IMR-90 (cell line): Measurements from ENCODE around the gene SLCO3A1. TPM values are rescaled to one million over a fixed set of nuclear protein-coding genes. Genes with fewer than 3 reads are reported as not detected.

Experiments used
- ATAC-seq: fragments of 200-7000 bp; cut with Tn5 transposase; 2 replicates; pipeline ENCODE4 v1.9.1; 2020; ENCODE audit warnings: low read depth, mild to moderate bottlenecking, moderate library complexity
- BruUV-seq: library from RNA; stranded (reverse); fragments of 400-500 nt; replicated peaks from 2 replicates; lab custom pipeline; 2021; lab: Mats Ljungman, UMichigan
- CTCF ChIA-PET: fragments of 300-600 bp; formaldehyde crosslinking; extraction: SDS; loops from one replicate; lab custom pipeline; 2021; ENCODE audit warnings: antibody characterized with exemption; lab: Yijun Ruan, JAX
- POLR2A ChIA-PET: fragments of 300-600 bp; sonication (Branson Sonifier 250); formaldehyde crosslinking; loops from one replicate; lab custom pipeline; 2022; ENCODE audit warnings: antibody characterized with exemption; ENCODE audit not compliant: unreplicated experiment; lab: Charles Lee
- DNase-seq: peaks from one replicate; pipeline ENCODE4 v3.0.0; 2013
- H2AFZ ChIP-seq: replicated peaks from 2 replicates; pipeline ENCODE3; 2013; ENCODE audit warnings: low read length, mild to moderate bottlenecking; ENCODE audit not compliant: poor library complexity
- H2AK5ac ChIP-seq: 2 replicates; pipeline ENCODE4 v1.6.1; 2013; ENCODE audit warnings: low read depth, low read length, inconsistent platforms
- H2AK9ac ChIP-seq: replicated peaks from 2 replicates; pipeline ENCODE3; 2013; ENCODE audit warnings: mild to moderate bottlenecking, low read depth, low read length, moderate library complexity; ENCODE audit not compliant: poor library complexity
- H2BK120ac ChIP-seq: 2 replicates; pipeline ENCODE4 v1.6.1; 2013; ENCODE audit warnings: low read depth, low read length, inconsistent platforms
- H2BK15ac ChIP-seq: 3 replicates; pipeline ENCODE4 v1.6.1; 2013; ENCODE audit warnings: low read depth, low read length, inconsistent platforms
- H2BK20ac ChIP-seq: 2 replicates; pipeline ENCODE4 v1.6.1; 2013; ENCODE audit warnings: low read depth, mild to moderate bottlenecking, inconsistent platforms, low read length, moderate library complexity
- H2BK5ac ChIP-seq: 2 replicates; pipeline ENCODE4 v1.6.1; 2013; ENCODE audit warnings: mild to moderate bottlenecking, low read depth, low read length, inconsistent platforms; ENCODE audit not compliant: poor library complexity, severe bottlenecking
- H3K14ac ChIP-seq: replicated peaks from 2 replicates; pipeline ENCODE4 v1.6.1; 2013; ENCODE audit warnings: low read depth, low read length, inconsistent platforms
- H3K18ac ChIP-seq: 2 replicates; pipeline ENCODE4 v1.6.1; 2013; ENCODE audit warnings: low read depth, low read length, control low read depth
- H3K23ac ChIP-seq: 2 replicates; pipeline ENCODE4 v1.6.1; 2013; ENCODE audit warnings: low read depth, low read length, inconsistent platforms
- H3K27ac ChIP-seq: 2 replicates; pipeline ENCODE4 v1.5.1; 2013; ENCODE audit warnings: mild to moderate bottlenecking, control low read depth, low read length; ENCODE audit not compliant: insufficient read depth
- H3K27me3 ChIP-seq: 2 replicates; pipeline ENCODE4 v1.6.1; 2013; ENCODE audit warnings: low read length; ENCODE audit not compliant: control insufficient read depth, insufficient read depth
- H3K36me3 ChIP-seq: 2 replicates; pipeline ENCODE4 v1.6.1; 2013; ENCODE audit warnings: low read length, mixed read lengths; ENCODE audit not compliant: control insufficient read depth, insufficient read depth
- H3K4ac ChIP-seq: 2 replicates; pipeline ENCODE4 v1.6.1; 2013; ENCODE audit warnings: low read depth, low read length, inconsistent platforms
- H3K4me1 ChIP-seq: 2 replicates; pipeline ENCODE4 v1.6.1; 2013; ENCODE audit warnings: low read length, mixed read lengths; ENCODE audit not compliant: control insufficient read depth, insufficient read depth
- H3K4me2 ChIP-seq: 2 replicates; pipeline ENCODE4 v1.6.1; 2013; ENCODE audit warnings: low read depth, mild to moderate bottlenecking, control low read depth, low read length, moderate library complexity
- H3K4me3 ChIP-seq: 2 replicates; pipeline ENCODE4 v1.5.1; 2013; ENCODE audit warnings: low read depth, mild to moderate bottlenecking, control low read depth, low read length, moderate library complexity; ENCODE audit not compliant: insufficient read depth
- H3K56ac ChIP-seq: 2 replicates; pipeline ENCODE4 v1.6.1; 2013; ENCODE audit warnings: low read length, inconsistent platforms; ENCODE audit not compliant: insufficient read depth; ENCODE audit errors: extremely low read depth
- H3K79me1 ChIP-seq, 2 experiments: 2 replicates each; pipeline ENCODE4 v1.6.1; 2013; ENCODE audit warnings: low read length in 2 of 2, inconsistent platforms in 1 of 2, low read depth in 1 of 2
- H3K9ac ChIP-seq: 2 replicates; pipeline ENCODE4 v1.6.1; 2013; ENCODE audit warnings: low read depth, low read length, control low read depth
- H3K9me1 ChIP-seq: 2 replicates; pipeline ENCODE4 v1.6.1; 2013; ENCODE audit warnings: low read length, inconsistent platforms; ENCODE audit not compliant: insufficient read depth
- H3K9me3 ChIP-seq: 2 replicates; pipeline ENCODE4 v1.6.1; 2013; ENCODE audit warnings: low read length; ENCODE audit not compliant: control insufficient read depth, insufficient read depth
- H4K20me1 ChIP-seq: 2 replicates; pipeline ENCODE4 v1.6.1; 2013; ENCODE audit warnings: low read length, inconsistent platforms; ENCODE audit not compliant: insufficient read depth
- H4K5ac ChIP-seq: 2 replicates; pipeline ENCODE4 v1.6.1; 2013; ENCODE audit warnings: mild to moderate bottlenecking, low read depth, low read length, control low read depth
- H4K8ac ChIP-seq, 2 experiments: 2 replicates each; pipeline ENCODE4 v1.6.1; 2013; ENCODE audit warnings: low read depth in 2 of 2, low read length in 2 of 2, control low read depth in 1 of 2, inconsistent platforms in 1 of 2
- H4K91ac ChIP-seq: 2 replicates; pipeline ENCODE4 v1.6.1; 2013; ENCODE audit warnings: low read depth, low read length, inconsistent platforms; ENCODE audit not compliant: insufficient read depth
- CEBPB ChIP-seq: IDR thresholded peaks from 2 replicates; pipeline ENCODE4 v1.6.1; 2012; ENCODE audit warnings: low read depth, low read length, improper control_type of control experiment
- MAZ ChIP-seq: IDR thresholded peaks from 2 replicates; pipeline ENCODE4 v1.6.1; 2012; ENCODE audit warnings: low read depth, mild to moderate bottlenecking, low read length, improper control_type of control experiment, moderate library complexity, borderline replicate concordance
- WGBS, 2 experiments: methylation state at CpG; one replicate each; pipeline versions ENCODE4 v1.1.5 to v1.1.7; 2013; ENCODE audit warnings: missing lambda C conversion rate in 2 of 2; ENCODE audit not compliant: insufficient read length in 1 of 2; ENCODE audit errors: extremely low coverage in 2 of 2; 5-methylcytosine and 5-hydroxymethylcytosine counted together
- dilution Hi-C: fragments of 300-500 bp; cut with HindIII; formaldehyde crosslinking; loops from one replicate; pipeline ENCODE4 v1.14.3; 2018; ENCODE audit warnings: low sequenced_read_pairs; ENCODE audit not compliant: unreplicated experiment
- in situ Hi-C: fragments of 300-500 bp; cut with MboI; formaldehyde crosslinking; loops from 3 replicates; pipeline ENCODE4 v1.14.3; 2019; ENCODE audit warnings: low sequenced_read_pairs, inconsistent platforms, mixed read lengths
- intact Hi-C: fragments of 100-400 bp; cut with micrococcal nuclease; formaldehyde crosslinking; loops from 2 replicates; pipeline ENCODE4 v1.10.0; 2022
- polyA plus RNA-seq, 3 experiments: library from polyadenylated mRNA; depleted of rRNA; stranded (reverse); fragments of >200 nt; gene quantifications; 2 replicates each; pipeline ENCODE4 v1.2.3, GENCODE V29; 2012; ENCODE audit warnings: low replicate concordance in 1 of 3
- total RNA-seq: library from RNA; depleted of rRNA; stranded (reverse); fragments of >200 nt; gene quantifications from 2 replicates; pipeline ENCODE4 v1.2.3, GENCODE V29; 2012

The SLCO3A1 gene
- total and polyA plus RNA-seq, 2 of the 4 experiments (the other 2 are of a cell fraction) = 4.7 to 8.1 TPM

DNA sequence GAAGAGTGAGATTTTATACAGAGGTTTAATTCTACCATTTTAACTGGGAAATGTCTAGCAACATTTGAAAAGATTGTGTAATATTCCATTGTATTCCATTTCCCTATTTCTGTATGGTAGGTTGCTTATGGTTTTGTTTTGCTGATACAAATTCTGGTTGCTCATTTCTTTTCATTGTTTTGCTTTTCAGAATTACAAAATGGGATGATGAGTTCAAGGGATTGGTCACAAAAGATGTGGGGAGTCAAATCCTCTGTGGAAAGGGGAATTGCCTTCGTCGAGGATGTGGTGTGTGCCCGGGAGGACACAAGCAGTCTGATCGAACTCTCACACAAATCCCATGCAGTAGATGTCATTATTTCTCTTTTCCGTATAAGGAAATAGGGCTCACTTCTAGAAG, 18.3 kb downstream of the SLCO3A1 start:
- no peak overlapping the region for H2BK5ac ChIP-seq
- H3K27me3 ChIP-seq = no peaks in the 10 kb centered on the region
- peaks cover 7% of the 10 kb centered on the region for H3K4me1 ChIP-seq
- no peak overlapping the region for H4K91ac ChIP-seq
- no peaks in the 10 kb centered on the region for H3K36me3 ChIP-seq
- no peaks in the 10 kb centered on the region for H3K9me3 ChIP-seq
- H2AK9ac ChIP-seq = no peak overlapping the region
- dilution Hi-C loops = no loop called here
- no peak for ATAC-seq
- WGBS, 2 experiments = no CpG with 5 or more reads among the region's 5 CpGs
- no peak overlapping the region for H3K9ac ChIP-seq
- no peak overlapping the region for H2BK15ac ChIP-seq
- intact Hi-C loops = no loop called here
- H2AFZ ChIP-seq = no peak overlapping the region
- no TSS peak for BruUV-seq
- ChIA-PET POLR2A (no interaction called here), CTCF (no interaction called here)
- no peak overlapping the region for H3K56ac ChIP-seq
- H3K4ac ChIP-seq = no peak overlapping the region
- H3K4me2 ChIP-seq = no peak overlapping the region
- H3K79me1 ChIP-seq = 0 out of 4 replicates have a peak, but pooled peaks cover 0 to 4% of the 10 kb centered on the region in 2 experiments
- in situ Hi-C loops = no loop called here
- H4K5ac ChIP-seq = no peak overlapping the region
- no peak overlapping the region for H2BK20ac ChIP-seq
- 0 out of 2 replicates have a peak, but pooled peaks have one; percentile 7 for TF ChIP-seq CEBPB
- no peak for TF ChIP-seq MAZ
- no peak overlapping the region for H3K27ac ChIP-seq
- DNase-seq = no peak
- H2BK120ac ChIP-seq = no peak overlapping the region
- H3K23ac ChIP-seq = no peak overlapping the region
- H4K8ac ChIP-seq = no peak overlapping the region
- H3K9me1 ChIP-seq = peaks cover 3% of the 10 kb centered on the region; the same call in 1 of the 2 replicates
- no peaks in the 10 kb centered on the region for H4K20me1 ChIP-seq
- no peak overlapping the region for H3K14ac ChIP-seq
- no peak overlapping the region for H2AK5ac ChIP-seq
- no peak overlapping the region for H3K4me3 ChIP-seq
- H3K18ac ChIP-seq = no peak overlapping the region
